Lower lobe of right lung (tissue), 2 donors: ENCODE data around the gene RPN1. TPM values are rescaled to one million over a fixed set of nuclear protein-coding genes. Genes with fewer than 3 reads are reported as not detected.
A peak's percentile ranks its signal among the peaks of the same experiment; 100 is the strongest.

Source experiments
- ATAC-seq, 2 donors: fragments of 200-7000 bp; cut with Tn5 transposase; one replicate each; pipeline ENCODE4 v1.9.1; 2020 to 2022; ENCODE audit warnings: mild to moderate bottlenecking in 2 of 2, moderate library complexity in 2 of 2
- DNase-seq: peaks from one replicate; pipeline ENCODE4 v3.0.0-alpha.2; 2020
- H3K27ac ChIP-seq: fragments of 200-600 bp; one replicate; pipeline ENCODE4 v1.8.0; 2022
- H3K27me3 ChIP-seq: fragments of 200-600 bp; one replicate; pipeline ENCODE4 v1.8.0; 2022; ENCODE audit warnings: low read depth
- H3K36me3 ChIP-seq: fragments of 200-600 bp; one replicate; pipeline ENCODE4 v1.8.0; 2022; ENCODE audit warnings: mild to moderate bottlenecking
- H3K4me1 ChIP-seq: fragments of 200-600 bp; one replicate; pipeline ENCODE4 v1.8.0; 2022
- H3K4me3 ChIP-seq: fragments of 200-600 bp; one replicate; pipeline ENCODE4 v1.8.0; 2022; ENCODE audit warnings: mild to moderate bottlenecking
- H3K9me3 ChIP-seq: fragments of 200-600 bp; one replicate; pipeline ENCODE4 v1.8.0; 2022
- intact Hi-C: fragments of 100-400 bp; cut with DNase I; formaldehyde crosslinking; loops from one replicate; pipeline ENCODE4 v1.11.0; 2022
- total RNA-seq: library from RNA; stranded (reverse); fragmentation: NEBNext Ultra II Directional; extraction: Animal tissue kit (Norgen Biotek cat#: 25700); gene quantifications from one replicate; pipeline ENCODE4 v1.2.1, GENCODE V29; 2021
- TF ChIP-seq, protein P1 (sequence below): fragments of 200-600 bp; IDR thresholded peaks from one replicate; pipeline ENCODE4 v1.8.0; 2022; ENCODE audit warnings: antibody characterized with exemption, mild to moderate bottlenecking
- donor health status: DM: no; HTN: yes; CAD: no; lungs with severe emphysema.

Gene RPN1
- total RNA-seq, 1 donor from 2014 or later = 198 TPM

- Histone ChIP-seq H3K27me3 (peaks cover 14% of the 10 kb centered on the region), H3K9me3 (no peaks in the 10 kb centered on the region), H3K4me3 (no peak overlapping the region), H3K4me1 (peaks cover 25% of the 10 kb centered on the region), H3K27ac (peak overlapping the region; percentile 49), H3K36me3 (no peaks in the 10 kb centered on the region)
- TF ChIP-seq, protein P1, sequence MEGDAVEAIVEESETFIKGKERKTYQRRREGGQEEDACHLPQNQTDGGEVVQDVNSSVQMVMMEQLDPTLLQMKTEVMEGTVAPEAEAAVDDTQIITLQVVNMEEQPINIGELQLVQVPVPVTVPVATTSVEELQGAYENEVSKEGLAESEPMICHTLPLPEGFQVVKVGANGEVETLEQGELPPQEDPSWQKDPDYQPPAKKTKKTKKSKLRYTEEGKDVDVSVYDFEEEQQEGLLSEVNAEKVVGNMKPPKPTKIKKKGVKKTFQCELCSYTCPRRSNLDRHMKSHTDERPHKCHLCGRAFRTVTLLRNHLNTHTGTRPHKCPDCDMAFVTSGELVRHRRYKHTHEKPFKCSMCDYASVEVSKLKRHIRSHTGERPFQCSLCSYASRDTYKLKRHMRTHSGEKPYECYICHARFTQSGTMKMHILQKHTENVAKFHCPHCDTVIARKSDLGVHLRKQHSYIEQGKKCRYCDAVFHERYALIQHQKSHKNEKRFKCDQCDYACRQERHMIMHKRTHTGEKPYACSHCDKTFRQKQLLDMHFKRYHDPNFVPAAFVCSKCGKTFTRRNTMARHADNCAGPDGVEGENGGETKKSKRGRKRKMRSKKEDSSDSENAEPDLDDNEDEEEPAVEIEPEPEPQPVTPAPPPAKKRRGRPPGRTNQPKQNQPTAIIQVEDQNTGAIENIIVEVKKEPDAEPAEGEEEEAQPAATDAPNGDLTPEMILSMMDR = no peak
- ATAC-seq = no peak
- no peak for DNase-seq
- intact Hi-C loops = no loop called here
Observed at GRCh38 chr3:128573160-128573559, 77.5 kb downstream of the RPN1 start.

DNA sequence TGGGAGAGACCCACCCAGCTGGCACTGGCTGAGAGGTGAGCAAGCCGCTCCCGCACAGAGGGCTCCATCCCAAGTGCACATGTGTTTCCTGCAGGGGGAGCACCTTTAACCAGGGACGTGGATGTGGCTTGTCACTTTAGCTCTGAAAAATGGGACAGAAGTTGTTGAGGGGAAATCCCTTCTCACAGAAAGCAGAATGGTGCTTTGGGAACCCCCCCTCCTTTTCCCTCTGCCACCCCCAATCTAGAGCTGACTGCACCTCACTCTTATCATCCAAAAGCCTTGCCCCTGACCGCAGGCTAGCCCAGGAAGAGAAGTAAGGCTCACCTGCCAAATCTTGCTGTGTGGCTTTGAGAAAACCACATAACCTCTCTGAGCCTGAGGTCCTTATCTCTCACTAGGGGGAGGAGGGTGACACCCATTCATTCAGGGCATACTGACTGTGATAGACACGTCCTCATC is 77.9 kb downstream of the RPN1 start:
- H3K27me3 ChIP-seq = peaks cover 14% of the 10 kb centered on the region
- no peak for ATAC-seq
- no peak overlapping the region for H3K4me3 ChIP-seq
- intact Hi-C loops = no loop called here
- TF ChIP-seq, protein P1 = peak; percentile 24
- H3K4me1 ChIP-seq = peaks cover 25% of the 10 kb centered on the region
- no peak for DNase-seq
- no peaks in the 10 kb centered on the region for H3K9me3 ChIP-seq
- peak overlapping the region; percentile 49 for H3K27ac ChIP-seq
- no peaks in the 10 kb centered on the region for H3K36me3 ChIP-seq

- TF ChIP-seq, protein P1 = no peak
- H3K4me3 ChIP-seq = no peak overlapping the region
- H3K4me1 ChIP-seq = peaks cover 25% of the 10 kb centered on the region
- no peak overlapping the region for H3K27ac ChIP-seq
- H3K9me3 ChIP-seq = no peaks in the 10 kb centered on the region
- DNase-seq (no peak), ATAC-seq (no peak)
- intact Hi-C loops = no loop called here
- H3K27me3 ChIP-seq = peaks cover 14% of the 10 kb centered on the region
- H3K36me3 ChIP-seq = no peaks in the 10 kb centered on the region
Observed at GRCh38 chr3:128572013-128572412, 78.6 kb downstream of the RPN1 start.

Other genes starting within 250 kb of the RPN1 start
- not detected for gene DNAJB8, start 183.9 kb downstream of the RPN1 start, total RNA-seq
- 68.3 TPM for gene GATA2, start 157.6 kb downstream of the RPN1 start, total RNA-seq
- 278 TPM for gene RAB7A, start 75.4 kb upstream of the RPN1 start, total RNA-seq
- 38.0 TPM for gene ACAD9, start 228.8 kb upstream of the RPN1 start, total RNA-seq